Stimulated activated CD8-positive, alpha-beta memory T cell treated with anti-CD3 and anti-CD28 coated beads, Interleukin-12 subunit alpha, Interleukin-12 subunit beta, amount 100 ng/mL, for 24 hours (primary cell): Measurements from ENCODE around the gene TUBB8.
"Not testable (repeated sequence)": the region's sequence is repeated elsewhere in the genome, so short reads cannot be mapped to it uniquely, and the experiment has no call there.

Experiments
- DNase-seq: peaks from one replicate; pipeline ENCODE4 v3.0.0-alpha.2; 2020; ENCODE audit errors: extremely low read depth

Gene TUBB8

GRCh38 chr10:47864-48263 lies 1.2 kb downstream of the TUBB8 start:
- DNase-seq = not testable (repeated sequence)

GRCh38 chr10:13315-13635 lies 35.8 kb downstream of the TUBB8 start:
- not testable (repeated sequence) for DNase-seq

- not testable (repeated sequence) for DNase-seq
Measured at GRCh38 chr10:12444-13314, 36.4 kb downstream of the TUBB8 start.

- DNase-seq = not testable (repeated sequence)
Measured at GRCh38 chr10:11260-11659, 37.8 kb downstream of the TUBB8 start.

- not testable (repeated sequence) for DNase-seq
Measured at GRCh38 chr10:10261-10971, 38.7 kb downstream of the TUBB8 start.
